ENCODE data around the gene MYO1F.

DNA sequence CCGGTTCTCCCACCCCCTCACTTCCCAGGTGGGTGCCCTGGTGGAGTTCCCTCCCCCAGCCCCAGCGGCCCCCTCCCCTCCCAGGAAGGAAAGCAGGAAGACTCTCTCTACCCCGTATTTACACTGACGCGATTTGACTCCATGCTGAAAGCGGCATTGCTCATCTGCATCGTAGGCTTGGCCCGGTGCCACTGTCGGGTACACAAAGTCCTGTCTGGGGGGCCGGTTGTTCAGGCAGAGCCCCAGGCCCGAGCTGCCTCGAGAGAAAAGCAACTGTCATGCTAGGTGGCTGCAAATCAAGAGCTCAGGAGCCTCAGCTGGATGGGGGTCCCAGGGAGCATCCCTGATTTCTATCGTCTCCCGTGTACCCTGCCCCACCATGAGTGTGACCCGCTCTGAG lies 18.4 kb upstream of the MYO1F start:
- TF ChIP-seq CTCF (IDR thresholded peaks at IDR 0.05) (no peak), EP300 (IDR thresholded peaks at IDR 0.05) (no peak), POLR2A (IDR thresholded peaks at IDR 0.05) (no peak), POLR2AphosphoS5 (IDR thresholded peaks at IDR 0.05) (no peak)
